Upper lobe of left lung (tissue), 6 donors: ENCODE results near the gene TRNP1. TPM values are rescaled to one million over a fixed set of nuclear protein-coding genes. Genes with fewer than 3 reads are reported as not detected.

Experiments used
- ATAC-seq, 2 donors: fragments of 200-7000 bp; cut with Tn5 transposase; one replicate each; pipeline ENCODE4 v1.9.1; 2022; ENCODE audit warnings: mild to moderate bottlenecking in 2 of 2, moderate library complexity in 2 of 2; ENCODE audit not compliant: low FRiP score in 2 of 2
- DNase-seq, 2 donors: peaks; one replicate each; pipeline ENCODE4 v3.0.0-alpha.2; 2019 to 2020
- H3K27ac ChIP-seq, 4 donors: fragments of 200-600 bp; sonication (generic); one replicate each; pipeline ENCODE4 v1.5.1; 2016 to 2019
- H3K27me3 ChIP-seq, 4 donors: fragments of 200-600 bp; sonication (generic); one replicate each; pipeline ENCODE4 v1.5.1; 2017 to 2019
- H3K36me3 ChIP-seq, 4 donors: fragments of 200-600 bp; sonication (generic); one replicate each; pipeline ENCODE4 v1.5.1; 2016 to 2019
- H3K4me1 ChIP-seq, 4 donors: fragments of 200-600 bp; sonication (generic); one replicate each; pipeline ENCODE4 v1.5.1; 2018 to 2019
- H3K4me3 ChIP-seq, 4 donors: fragments of 200-600 bp; sonication (generic); one replicate each; pipeline ENCODE4 v1.5.1; 2017 to 2019; ENCODE audit warnings: mild to moderate bottlenecking in 2 of 4, moderate library complexity in 1 of 4
- H3K9me3 ChIP-seq, 4 donors: fragments of 200-600 bp; sonication (generic); one replicate each; pipeline ENCODE4 v1.5.1; 2018 to 2019
- EP300 ChIP-seq, 4 donors: sonication (generic); formaldehyde crosslinking; IDR thresholded peaks; one replicate each; pipeline ENCODE4 v1.5.1; 2017; ENCODE audit warnings: antibody characterized with exemption in 4 of 4, control low read depth in 2 of 4
- POLR2A ChIP-seq, 4 donors: fragments of 450-650 bp; IDR thresholded peaks; one replicate each; pipeline ENCODE4 v1.5.1; 2016 to 2017; ENCODE audit warnings: antibody characterized with exemption in 4 of 4, mild to moderate bottlenecking in 2 of 4
- POLR2AphosphoS5 ChIP-seq, 2 donors: sonication (generic); formaldehyde crosslinking; IDR thresholded peaks; one replicate each; pipeline ENCODE4 v1.5.1; 2017; ENCODE audit warnings: antibody characterized with exemption in 2 of 2
- WGBS, 2 donors: methylation state at CpG; one replicate each; pipeline ENCODE4 v1.1.5; 2017 to 2018; 5-methylcytosine and 5-hydroxymethylcytosine counted together
- total RNA-seq, 6 donors: library from RNA; depleted of rRNA in 4 of 6; stranded (reverse); fragments of >200 nt in 4 of 6; gene quantifications; one replicate each; pipeline versions ENCODE4 v1.1.0 to v1.2.1, GENCODE V29; 2016 to 2021
- TF ChIP-seq, protein P1 (sequence below), 6 experiments: fragments of 450-650 bp in 4 of 6; fragments of 200-600 bp in 2 of 6; sonication (generic) in 2 of 6; IDR thresholded peaks; one replicate each; pipeline ENCODE4 v1.5.1; 2016 to 2019; ENCODE audit warnings: antibody characterized with exemption in 6 of 6
- donor health status: DM: no; HTN: no; CAD: no; lungs with moderate emphysema.
- donor health status: DM: no; HTN: yes; CAD: no; lungs with severe emphysema.

Gene TRNP1
- total RNA-seq, 6 donors from 2014 or later: 9.1 to 38.0 (median 26.0) TPM

DNA sequence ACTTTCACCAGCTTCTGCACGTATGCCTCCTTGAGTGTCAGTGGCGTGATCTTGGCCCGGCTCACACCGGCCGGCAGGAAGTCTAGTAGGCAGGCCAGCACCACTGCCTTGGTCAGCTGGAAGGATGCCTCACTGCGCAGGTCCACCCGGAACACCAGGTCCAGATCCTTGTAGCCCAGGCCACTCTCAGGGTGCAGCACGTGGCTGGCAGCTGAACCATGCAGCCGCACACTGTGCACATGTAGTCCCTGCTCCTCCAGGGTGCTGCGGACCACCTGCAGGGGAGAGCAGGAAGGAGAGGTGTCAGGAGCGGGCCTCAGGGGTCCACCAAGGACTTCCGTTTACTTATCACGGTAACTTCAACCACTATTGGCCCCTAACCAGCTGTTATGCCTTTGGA lies 13.2 kb downstream of the TRNP1 start:
- ATAC-seq: no peak
- H3K4me1 ChIP-seq: peaks cover 23 to 75% (median 59%) of the 10 kb centered on the region in 4 donors
- no peak overlapping the region for H3K4me3 ChIP-seq
- peaks cover 0 to 16% (median 4%) of the 10 kb centered on the region in 4 donors for H3K36me3 ChIP-seq
- 71 to 77% methylated on average over 6 to 10 of the region's 13 CpGs for WGBS, 2 donors
- TF ChIP-seq POLR2AphosphoS5 (IDR thresholded peaks at IDR 0.05): no peak
- no peak for TF ChIP-seq POLR2A (IDR thresholded peaks at IDR 0.05)
- no peak for TF ChIP-seq EP300 (IDR thresholded peaks at IDR 0.05)
- TF ChIP-seq, protein P1, sequence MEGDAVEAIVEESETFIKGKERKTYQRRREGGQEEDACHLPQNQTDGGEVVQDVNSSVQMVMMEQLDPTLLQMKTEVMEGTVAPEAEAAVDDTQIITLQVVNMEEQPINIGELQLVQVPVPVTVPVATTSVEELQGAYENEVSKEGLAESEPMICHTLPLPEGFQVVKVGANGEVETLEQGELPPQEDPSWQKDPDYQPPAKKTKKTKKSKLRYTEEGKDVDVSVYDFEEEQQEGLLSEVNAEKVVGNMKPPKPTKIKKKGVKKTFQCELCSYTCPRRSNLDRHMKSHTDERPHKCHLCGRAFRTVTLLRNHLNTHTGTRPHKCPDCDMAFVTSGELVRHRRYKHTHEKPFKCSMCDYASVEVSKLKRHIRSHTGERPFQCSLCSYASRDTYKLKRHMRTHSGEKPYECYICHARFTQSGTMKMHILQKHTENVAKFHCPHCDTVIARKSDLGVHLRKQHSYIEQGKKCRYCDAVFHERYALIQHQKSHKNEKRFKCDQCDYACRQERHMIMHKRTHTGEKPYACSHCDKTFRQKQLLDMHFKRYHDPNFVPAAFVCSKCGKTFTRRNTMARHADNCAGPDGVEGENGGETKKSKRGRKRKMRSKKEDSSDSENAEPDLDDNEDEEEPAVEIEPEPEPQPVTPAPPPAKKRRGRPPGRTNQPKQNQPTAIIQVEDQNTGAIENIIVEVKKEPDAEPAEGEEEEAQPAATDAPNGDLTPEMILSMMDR (IDR thresholded peaks at IDR 0.05): no peak
- no peaks in the 10 kb centered on the region for H3K9me3 ChIP-seq
- peak; percentile 69 for DNase-seq
- no peaks in the 10 kb centered on the region for H3K27me3 ChIP-seq
- H3K27ac ChIP-seq: peak overlapping the region; percentile 61 to 74 (median 69)

DNA sequence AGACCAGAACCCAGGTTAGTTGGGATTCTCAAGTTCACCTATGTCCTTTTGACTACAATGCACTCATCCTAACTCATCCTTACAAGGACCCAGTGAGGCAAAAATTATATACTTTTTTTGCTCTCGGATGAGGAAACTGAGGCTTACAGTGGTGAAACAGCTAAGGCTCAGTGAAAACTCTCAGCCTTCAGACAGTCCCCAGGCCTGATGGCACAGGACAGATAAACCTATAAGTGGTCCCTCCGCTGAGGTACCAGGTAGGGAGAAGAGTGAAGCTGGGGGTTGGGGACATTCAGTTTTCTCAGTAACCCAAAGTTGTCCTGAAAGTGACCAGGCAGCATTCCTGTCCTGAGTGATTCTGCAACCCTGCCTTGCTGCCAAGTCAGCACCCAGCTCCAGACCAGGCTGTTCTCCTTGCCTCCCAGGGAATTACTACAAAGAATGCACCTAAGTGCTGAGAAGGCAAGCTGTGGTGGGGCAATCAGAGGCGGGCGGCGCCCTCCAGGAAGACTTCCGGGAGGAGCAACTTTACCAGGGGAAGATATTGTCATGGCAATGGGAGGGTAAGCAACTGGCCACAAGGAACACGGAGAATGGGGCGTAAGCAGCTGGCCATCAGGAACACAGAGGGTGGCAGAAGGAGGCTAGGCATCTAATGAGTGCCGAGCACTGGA lies 14.6 kb downstream of the TRNP1 start:
- peaks cover 0 to 16% (median 4%) of the 10 kb centered on the region in 4 donors for H3K36me3 ChIP-seq
- 60 to 72% methylated on average over 9 of the region's 9 CpGs for WGBS, 2 donors
- TF ChIP-seq, protein P1 (IDR thresholded peaks at IDR 0.05): no peak
- TF ChIP-seq POLR2A (IDR thresholded peaks at IDR 0.05) (peak in 2 of 4 donors; percentile 27 to 45), EP300 (IDR thresholded peaks at IDR 0.05) (peak in 3 of 4 donors; percentile 42 to 80 (median 54)), POLR2AphosphoS5 (IDR thresholded peaks at IDR 0.05) (peak; percentile 71 to 77)
- H3K27me3 ChIP-seq: no peaks in the 10 kb centered on the region
- no peaks in the 10 kb centered on the region for H3K9me3 ChIP-seq
- no peak overlapping the region for H3K4me3 ChIP-seq
- ATAC-seq: peak; percentile 27 to 72
- H3K4me1 ChIP-seq: peaks cover 19 to 82% (median 64%) of the 10 kb centered on the region in 4 donors
- peak overlapping the region; percentile 71 to 83 (median 73) for H3K27ac ChIP-seq
- DNase-seq: peak; percentile 87 to 90

DNA sequence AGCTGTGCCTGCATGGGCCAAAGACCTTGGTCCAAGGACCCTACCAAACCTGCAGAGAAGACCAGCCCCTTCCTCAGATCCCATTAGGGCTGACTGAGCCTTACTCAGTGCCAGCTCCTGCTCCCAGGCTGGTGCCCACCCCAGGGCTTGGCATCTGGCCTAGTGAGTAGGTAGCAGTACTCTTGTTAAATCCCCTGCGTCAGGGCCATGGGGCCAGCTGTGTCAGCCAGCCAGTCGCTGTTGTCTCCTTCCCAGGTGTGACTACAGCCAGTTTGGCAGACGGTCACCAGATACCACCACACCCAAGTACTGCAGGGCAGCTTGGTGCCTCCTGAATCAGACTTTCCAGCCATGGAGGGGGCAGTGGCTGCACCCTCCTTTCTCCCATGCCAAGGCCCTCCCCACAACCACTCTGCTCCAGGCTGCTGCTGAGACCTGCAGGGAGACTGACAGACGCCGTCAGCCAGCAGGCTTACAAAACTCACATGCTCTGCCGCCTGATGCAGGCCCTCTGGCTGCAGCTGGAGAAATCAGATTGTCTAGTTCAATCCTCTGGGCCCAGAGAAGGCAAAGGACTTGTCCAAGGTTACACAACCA lies 16.2 kb downstream of the TRNP1 start:
- DNase-seq: peak in 1 of 2 donors; percentile 57
- Histone ChIP-seq H3K9me3 (no peaks in the 10 kb centered on the region), H3K4me3 (peak overlapping the region in 2 of 4 donors; percentile 62 to 63), H3K27ac (peak overlapping the region; percentile 71 to 89 (median 86)), H3K4me1 (peaks cover 19 to 73% (median 54%) of the 10 kb centered on the region in 4 donors), H3K27me3 (no peaks in the 10 kb centered on the region), H3K36me3 (peaks cover 0 to 16% (median 4%) of the 10 kb centered on the region in 4 donors)
- 60% methylated on average over 1 to 6 of the region's 6 CpGs for WGBS, 2 donors
- ATAC-seq: peak in 1 of 2 donors; percentile 4
- TF ChIP-seq POLR2A (IDR thresholded peaks at IDR 0.05) (peak in 1 of 4 donors; percentile 16), POLR2AphosphoS5 (IDR thresholded peaks at IDR 0.05) (peak in 1 of 2 donors; percentile 18), EP300 (IDR thresholded peaks at IDR 0.05) (no peak)
- TF ChIP-seq, protein P1 (IDR thresholded peaks at IDR 0.05): peak in 1 of 6 experiments; percentile 10

DNA sequence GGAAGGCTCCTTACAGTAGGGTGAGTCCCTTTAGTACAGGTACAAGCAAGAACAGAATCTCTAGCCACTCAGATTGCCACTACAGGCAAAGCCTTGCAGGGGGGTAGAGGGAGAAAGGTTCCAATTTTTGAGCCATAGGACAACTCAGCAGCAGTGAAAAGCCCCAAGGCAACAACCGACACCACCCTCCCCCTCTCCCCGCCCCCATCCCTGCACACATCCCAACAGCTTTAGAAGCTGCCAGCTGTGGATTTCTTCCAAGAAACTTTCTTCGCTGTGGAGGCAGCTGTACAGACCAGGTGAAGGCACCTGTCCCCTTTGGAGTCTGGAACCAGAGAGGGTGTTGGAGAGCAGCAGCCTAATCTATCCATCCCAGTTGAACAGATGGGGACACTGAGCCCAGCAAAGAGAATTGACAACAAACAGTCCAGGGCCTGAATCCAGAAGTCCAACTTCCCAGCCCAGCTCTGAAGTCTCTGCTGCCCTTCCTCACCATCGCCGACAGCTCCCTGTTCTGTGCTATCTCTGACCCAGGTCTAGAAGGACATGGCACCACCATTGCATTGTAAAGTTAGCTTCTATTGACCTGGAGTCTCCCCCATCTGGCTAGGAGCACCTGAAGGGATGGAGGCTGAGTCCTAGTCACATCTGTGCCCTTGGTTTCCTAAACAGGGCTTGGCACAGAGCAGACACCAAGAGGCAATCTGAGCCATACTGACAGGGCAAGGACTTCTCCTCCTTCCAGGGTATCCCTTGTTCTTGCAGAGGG lies 16.9 kb downstream of the TRNP1 start:
- no peaks in the 10 kb centered on the region for H3K9me3 ChIP-seq
- no peak for TF ChIP-seq POLR2A (IDR thresholded peaks at IDR 0.05)
- no peak for TF ChIP-seq POLR2AphosphoS5 (IDR thresholded peaks at IDR 0.05)
- TF ChIP-seq, protein P1 (IDR thresholded peaks at IDR 0.05): no peak
- TF ChIP-seq EP300 (IDR thresholded peaks at IDR 0.05): no peak
- no peak for ATAC-seq
- H3K4me3 ChIP-seq: peak overlapping the region in 3 of 4 donors; percentile 59 to 63 (median 62)
- no peak for DNase-seq
- peaks cover 0 to 12% (median 4%) of the 10 kb centered on the region in 4 donors for H3K36me3 ChIP-seq
- H3K27me3 ChIP-seq: no peaks in the 10 kb centered on the region
- 70 to 75% methylated on average over 4 to 5 of the region's 5 CpGs for WGBS, 2 donors
- H3K4me1 ChIP-seq: peaks cover 12 to 65% (median 47%) of the 10 kb centered on the region in 4 donors
- peak overlapping the region; percentile 83 to 89 (median 86) for H3K27ac ChIP-seq
